NT2/D1 (cell line): ENCODE data around the gene OXCT2.
"Not testable (repeated sequence)": the region's sequence is repeated elsewhere in the genome, so short reads cannot be mapped to it uniquely, and the experiment has no call there.

Experiments used
- DNase-seq: peaks from one replicate; pipeline ENCODE4 v3.0.0-alpha.2; 2011; ENCODE audit warnings: low read depth, low spot score
- H3K27me3 ChIP-seq: 2 replicates; pipeline ENCODE4 v1.6.0; 2011; ENCODE audit warnings: mild to moderate bottlenecking; ENCODE audit not compliant: insufficient read length, insufficient read depth
- H3K36me3 ChIP-seq: 2 replicates; pipeline ENCODE4 v1.6.1; 2011; ENCODE audit warnings: mild to moderate bottlenecking, low read length, mixed read lengths; ENCODE audit not compliant: insufficient read depth, insufficient read length
- H3K4me1 ChIP-seq: 2 replicates; pipeline ENCODE4 v1.5.1; 2011; ENCODE audit not compliant: insufficient read depth, insufficient read length
- H3K4me3 ChIP-seq: 2 replicates; pipeline ENCODE4 v1.5.1; 2011; ENCODE audit warnings: low read depth; ENCODE audit not compliant: insufficient read length
- H3K9ac ChIP-seq: 2 replicates; pipeline ENCODE4 v1.6.0; 2011; ENCODE audit warnings: low read depth; ENCODE audit not compliant: insufficient read length
- H3K9me3 ChIP-seq: 2 replicates; pipeline ENCODE4 v1.5.1; 2011; ENCODE audit warnings: mild to moderate bottlenecking, low read length; ENCODE audit not compliant: insufficient read depth
- SUZ12 ChIP-seq: IDR thresholded peaks from 2 replicates; pipeline ENCODE4 v1.6.1; 2011; ENCODE audit not compliant: insufficient read length, insufficient read depth; ENCODE audit errors: extremely low read depth
- YY1 ChIP-seq: IDR thresholded peaks from 2 replicates; pipeline ENCODE4 v1.6.1; 2011; ENCODE audit not compliant: insufficient read length, insufficient read depth
- ZNF274 ChIP-seq: IDR thresholded peaks from 2 replicates; pipeline ENCODE4 v1.6.1; 2011; ENCODE audit warnings: mild to moderate bottlenecking, low read depth, low read length

Gene OXCT2

DNA sequence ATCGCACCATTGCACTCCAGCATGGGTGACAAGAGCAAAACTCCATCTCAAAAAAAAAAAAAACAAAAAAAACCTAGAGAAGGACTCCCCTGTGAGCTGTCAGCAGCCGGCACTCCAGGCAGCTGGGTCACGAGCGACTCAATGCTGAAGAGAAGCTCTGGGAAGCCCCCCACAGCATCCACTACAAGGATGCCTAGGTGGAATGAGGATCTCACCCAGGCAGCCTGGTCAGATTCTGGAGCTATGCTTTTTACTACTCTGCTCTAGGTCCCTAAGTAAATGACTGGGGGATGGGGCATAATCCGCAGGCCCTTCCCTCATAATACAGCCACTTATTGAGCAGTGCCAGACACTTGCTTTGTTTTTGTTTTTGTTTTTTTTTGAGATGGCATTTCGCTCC, 11.0 kb upstream of the OXCT2 start:
- Histone ChIP-seq H3K9ac (no peak overlapping the region), H3K36me3 (no peaks in the 10 kb centered on the region), H3K27me3 (peaks cover 50% of the 10 kb centered on the region), H3K9me3 (no peaks in the 10 kb centered on the region), H3K4me3 (no peak overlapping the region), H3K4me1 (peaks cover 3% of the 10 kb centered on the region)
- TF ChIP-seq YY1 (no peak), SUZ12 (no peak), ZNF274 (no peak)
- DNase-seq: no peak

DNA sequence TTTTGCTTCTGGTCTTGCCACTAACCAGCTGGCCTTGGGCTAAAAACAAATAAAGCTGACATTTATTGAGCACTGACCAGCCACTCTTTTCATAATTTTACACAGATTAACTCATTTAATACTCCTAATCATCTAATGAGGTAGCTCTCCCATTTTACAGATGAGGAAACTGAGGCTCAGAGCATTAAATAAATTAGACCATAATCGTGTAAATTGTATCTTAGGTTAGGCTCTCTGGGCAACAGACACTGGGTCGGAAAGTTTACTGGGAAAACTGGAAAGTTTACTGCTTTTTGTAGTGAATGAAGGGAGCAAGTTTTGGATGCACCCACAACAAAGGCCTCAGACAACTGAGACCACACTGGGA, 10.2 kb upstream of the OXCT2 start:
- no peaks in the 10 kb centered on the region for H3K9me3 ChIP-seq
- no peak for DNase-seq
- H3K9ac ChIP-seq: no peak overlapping the region
- H3K4me1 ChIP-seq: no peaks in the 10 kb centered on the region
- H3K36me3 ChIP-seq: no peaks in the 10 kb centered on the region
- H3K27me3 ChIP-seq: peaks cover 44% of the 10 kb centered on the region
- TF ChIP-seq YY1 (no peak), ZNF274 (no peak), SUZ12 (no peak)
- H3K4me3 ChIP-seq: no peak overlapping the region

GRCh38 chr1:39779821-39780220, 8.7 kb upstream of the OXCT2 start:
- H3K9ac ChIP-seq: no peak overlapping the region
- H3K9me3 ChIP-seq: no peaks in the 10 kb centered on the region
- no peak for DNase-seq
- no peak overlapping the region for H3K4me3 ChIP-seq
- no peaks in the 10 kb centered on the region for H3K36me3 ChIP-seq
- H3K27me3 ChIP-seq: peaks cover 34% of the 10 kb centered on the region
- no peaks in the 10 kb centered on the region for H3K4me1 ChIP-seq
- TF ChIP-seq ZNF274: no peak
- TF ChIP-seq YY1: no peak
- TF ChIP-seq SUZ12: no peak

DNA sequence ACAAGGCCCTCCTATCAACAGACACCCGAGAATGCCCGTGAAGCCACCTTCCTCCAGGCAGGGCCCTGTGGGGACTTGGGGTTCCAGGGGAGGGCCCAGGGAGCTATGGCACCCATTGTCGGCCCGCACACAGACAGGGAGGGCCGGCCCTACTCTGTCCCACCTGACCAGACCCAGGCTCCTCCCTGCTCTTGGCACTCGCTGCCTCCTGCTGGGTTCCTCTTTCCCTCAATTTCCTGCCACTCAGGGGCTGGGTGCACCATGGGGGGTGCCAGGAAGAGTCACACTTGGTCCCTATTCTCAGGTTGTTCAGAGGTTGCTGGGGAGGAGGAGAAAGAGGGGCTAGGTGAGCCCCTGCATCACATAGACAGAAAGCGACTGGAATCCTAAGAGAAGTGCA, 8.0 kb upstream of the OXCT2 start:
- no peak for TF ChIP-seq ZNF274
- no peak for TF ChIP-seq YY1
- TF ChIP-seq SUZ12: no peak
- peaks cover 34% of the 10 kb centered on the region for H3K27me3 ChIP-seq
- H3K9ac ChIP-seq: no peak overlapping the region
- no peak overlapping the region for H3K4me3 ChIP-seq
- DNase-seq: no peak
- no peaks in the 10 kb centered on the region for H3K4me1 ChIP-seq
- no peaks in the 10 kb centered on the region for H3K9me3 ChIP-seq
- H3K36me3 ChIP-seq: no peaks in the 10 kb centered on the region

DNA sequence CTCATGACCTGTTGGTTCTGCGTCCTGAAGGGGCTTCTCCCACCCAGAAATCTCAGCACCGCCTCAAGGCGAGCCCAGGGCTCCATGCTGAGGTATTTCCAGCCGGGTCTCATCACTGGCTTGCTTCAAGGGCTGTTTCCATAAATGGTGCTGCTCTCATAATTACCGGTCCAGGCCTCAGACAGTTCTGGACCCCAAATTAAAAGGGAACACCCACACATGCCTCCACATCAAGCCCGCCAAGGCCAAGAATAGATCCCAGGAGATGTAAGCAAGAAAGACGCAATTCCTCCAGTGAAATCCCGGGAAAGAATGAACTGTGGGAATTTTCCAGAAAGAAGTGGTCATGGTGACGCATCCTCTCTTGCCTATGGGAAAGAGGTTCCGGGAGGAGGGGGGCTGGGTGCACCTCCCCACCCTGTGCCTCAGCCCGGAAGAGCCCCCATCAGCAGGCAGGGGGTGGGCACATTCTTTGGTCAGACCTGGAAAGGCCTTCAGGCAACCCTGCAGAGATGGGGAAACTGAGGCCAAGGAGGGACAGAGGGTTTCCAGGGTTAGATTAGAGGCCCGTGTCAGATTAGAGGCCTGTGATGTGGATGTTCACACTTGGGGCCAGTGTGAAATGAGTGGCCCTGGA, 7.4 kb upstream of the OXCT2 start:
- H3K36me3 ChIP-seq, H3K4me3 ChIP-seq, H3K9me3 ChIP-seq, DNase-seq, H3K9ac ChIP-seq, H3K4me1 ChIP-seq: not testable (repeated sequence)
- H3K27me3 ChIP-seq: peaks cover 29% of the 10 kb centered on the region

DNA sequence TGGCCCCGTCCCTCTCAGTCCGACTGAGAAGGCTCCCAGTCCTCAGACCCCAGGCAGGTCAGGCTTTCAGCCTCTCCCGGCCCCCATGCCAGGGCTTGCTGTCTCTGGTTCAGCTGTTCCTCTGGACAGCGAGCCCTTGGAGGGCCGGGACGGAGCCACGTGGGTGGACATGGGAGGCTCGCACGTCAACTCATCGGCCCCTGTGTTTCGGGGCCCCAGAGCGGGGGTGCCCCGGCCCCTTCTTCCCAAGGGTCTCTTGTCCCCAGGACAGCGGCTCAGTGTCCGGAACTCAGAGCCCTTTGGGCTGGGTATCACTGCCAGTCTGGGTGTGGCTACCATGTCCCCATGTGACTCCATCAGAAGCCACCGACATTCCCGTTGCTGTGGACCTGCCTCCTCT, 6.7 kb upstream of the OXCT2 start:
- DNase-seq, H3K4me3 ChIP-seq, H3K9ac ChIP-seq, H3K9me3 ChIP-seq, H3K36me3 ChIP-seq, H3K4me1 ChIP-seq: not testable (repeated sequence)
- peaks cover 22% of the 10 kb centered on the region for H3K27me3 ChIP-seq

GRCh38 chr1:39777306-39777705, 6.2 kb upstream of the OXCT2 start:
- no peak for TF ChIP-seq YY1
- TF ChIP-seq SUZ12: no peak
- TF ChIP-seq ZNF274: no peak
- Histone ChIP-seq H3K4me3 (no peak overlapping the region), H3K9me3 (no peaks in the 10 kb centered on the region), H3K27me3 (peaks cover 20% of the 10 kb centered on the region), H3K36me3 (no peaks in the 10 kb centered on the region), H3K9ac (no peak overlapping the region), H3K4me1 (no peaks in the 10 kb centered on the region)
- no peak for DNase-seq

GRCh38 chr1:39776886-39777285, 5.7 kb upstream of the OXCT2 start:
- TF ChIP-seq SUZ12: no peak
- TF ChIP-seq YY1: no peak
- no peak for TF ChIP-seq ZNF274
- Histone ChIP-seq H3K36me3 (no peaks in the 10 kb centered on the region), H3K9ac (no peak overlapping the region), H3K9me3 (no peaks in the 10 kb centered on the region), H3K4me1 (no peaks in the 10 kb centered on the region), H3K4me3 (no peak overlapping the region), H3K27me3 (peaks cover 23% of the 10 kb centered on the region)
- DNase-seq: no peak
